Measurements from ENCODE around the gene C1orf159. TPM values are rescaled to one million over a fixed set of nuclear protein-coding genes. Genes with fewer than 3 reads are reported as not detected.

C1orf159 gene
- total RNA-seq, 2 experiments from 2014 or later = 24.5 to 26.8 TPM

DNA sequence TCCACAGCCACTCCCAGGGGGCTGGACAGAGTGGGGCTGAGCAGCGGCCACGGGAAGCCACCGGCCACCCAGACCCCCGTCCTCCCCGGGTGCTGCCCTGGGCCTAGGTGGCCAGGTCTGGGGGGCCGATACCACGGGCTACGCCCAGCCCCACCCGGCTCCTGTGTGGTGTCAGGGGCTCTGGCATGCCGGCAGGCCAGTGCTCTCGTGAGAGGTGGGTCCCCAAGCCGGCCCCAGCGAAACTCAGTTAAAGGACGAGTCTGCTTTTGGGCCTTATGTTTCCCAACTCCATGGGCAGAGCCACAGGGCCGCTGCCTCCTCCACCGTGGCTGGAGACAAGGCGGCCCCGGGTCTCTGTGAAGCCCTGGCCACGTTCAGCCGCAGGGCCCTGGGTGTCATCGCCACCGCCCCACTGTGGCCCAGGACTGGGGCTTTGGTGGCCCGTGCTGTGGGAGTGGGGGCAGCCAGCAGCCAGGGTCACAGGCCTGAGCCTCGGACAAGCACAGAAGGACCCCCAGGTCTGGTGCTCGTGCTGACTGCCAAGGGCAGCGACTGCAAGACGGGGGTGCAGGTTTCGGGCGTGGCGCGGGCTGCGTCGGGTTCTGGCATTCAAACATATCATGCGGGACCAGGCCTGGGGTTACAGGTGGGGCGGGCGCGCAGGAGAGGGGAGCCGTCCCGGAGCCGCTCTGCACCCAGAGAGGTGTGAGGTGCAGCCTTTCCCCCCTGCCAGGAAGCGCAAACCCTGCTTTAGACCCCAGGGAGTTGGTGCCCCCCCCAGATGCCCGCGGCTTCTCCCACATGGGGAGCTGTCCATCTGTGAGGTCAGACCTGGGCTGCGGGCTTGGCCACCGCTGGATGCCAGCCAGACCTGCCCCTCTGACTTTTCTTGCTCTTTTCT, 11.9 kb upstream of the C1orf159 start:
- H3K9me3 Mint-ChIP-seq (ENCODE audit: insufficient read depth) = peaks cover 3% of the 10 kb centered on the region
- H3K4me3 Mint-ChIP-seq = no peak overlapping the region
- ChIA-PET POLR2A (no interaction called here), CTCF (no interaction called here)
- H3K36me3 Mint-ChIP-seq (ENCODE audit: low read depth) = no peaks in the 10 kb centered on the region
- ATAC-seq (no peak), DNase-seq (no peak)
- peaks cover 13% of the 10 kb centered on the region for H3K4me1 Mint-ChIP-seq (ENCODE audit: low read depth)
- no peak overlapping the region for H3K27ac Mint-ChIP-seq
- H3K27me3 Mint-ChIP-seq (ENCODE audit: low read depth) = peaks cover 3% of the 10 kb centered on the region

DNA sequence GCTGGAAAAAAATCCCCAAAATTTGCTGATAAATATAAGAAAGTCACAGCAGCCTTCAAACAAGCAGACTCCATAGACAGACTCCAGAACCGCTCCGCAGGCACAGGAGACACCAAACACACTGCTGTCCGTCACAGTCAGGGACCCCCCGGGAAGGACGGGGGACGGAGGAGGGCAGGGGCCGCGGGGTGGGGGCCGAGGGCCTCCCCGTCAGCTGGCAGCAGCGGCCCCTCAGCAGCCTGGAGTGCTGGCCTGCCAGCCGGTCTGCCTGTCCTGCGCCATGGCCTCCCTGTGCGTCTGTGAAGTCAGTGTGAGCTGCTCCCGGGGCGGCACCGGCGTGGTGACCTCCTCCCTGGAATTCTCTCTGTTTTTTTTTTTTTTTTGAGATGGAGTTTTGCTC, 10.1 kb upstream of the C1orf159 start:
- H3K4me1 Mint-ChIP-seq (ENCODE audit: low read depth) = peaks cover 16% of the 10 kb centered on the region
- no peak overlapping the region for H3K27ac Mint-ChIP-seq
- H3K9me3 Mint-ChIP-seq (ENCODE audit: insufficient read depth) = peaks cover 3% of the 10 kb centered on the region
- peaks cover under 1% of the 10 kb centered on the region for H3K27me3 Mint-ChIP-seq (ENCODE audit: low read depth)
- no peak overlapping the region for H3K4me3 Mint-ChIP-seq
- DNase-seq (no peak), ATAC-seq (no peak)
- ChIA-PET CTCF (interaction anchor here (1.2 kb wide), 1 partner anchor 90 kb away, joined by 3 read pairs; no protein-coding TSS in a partner anchor), POLR2A (no interaction called here)
- H3K36me3 Mint-ChIP-seq (ENCODE audit: low read depth) = no peaks in the 10 kb centered on the region

DNA sequence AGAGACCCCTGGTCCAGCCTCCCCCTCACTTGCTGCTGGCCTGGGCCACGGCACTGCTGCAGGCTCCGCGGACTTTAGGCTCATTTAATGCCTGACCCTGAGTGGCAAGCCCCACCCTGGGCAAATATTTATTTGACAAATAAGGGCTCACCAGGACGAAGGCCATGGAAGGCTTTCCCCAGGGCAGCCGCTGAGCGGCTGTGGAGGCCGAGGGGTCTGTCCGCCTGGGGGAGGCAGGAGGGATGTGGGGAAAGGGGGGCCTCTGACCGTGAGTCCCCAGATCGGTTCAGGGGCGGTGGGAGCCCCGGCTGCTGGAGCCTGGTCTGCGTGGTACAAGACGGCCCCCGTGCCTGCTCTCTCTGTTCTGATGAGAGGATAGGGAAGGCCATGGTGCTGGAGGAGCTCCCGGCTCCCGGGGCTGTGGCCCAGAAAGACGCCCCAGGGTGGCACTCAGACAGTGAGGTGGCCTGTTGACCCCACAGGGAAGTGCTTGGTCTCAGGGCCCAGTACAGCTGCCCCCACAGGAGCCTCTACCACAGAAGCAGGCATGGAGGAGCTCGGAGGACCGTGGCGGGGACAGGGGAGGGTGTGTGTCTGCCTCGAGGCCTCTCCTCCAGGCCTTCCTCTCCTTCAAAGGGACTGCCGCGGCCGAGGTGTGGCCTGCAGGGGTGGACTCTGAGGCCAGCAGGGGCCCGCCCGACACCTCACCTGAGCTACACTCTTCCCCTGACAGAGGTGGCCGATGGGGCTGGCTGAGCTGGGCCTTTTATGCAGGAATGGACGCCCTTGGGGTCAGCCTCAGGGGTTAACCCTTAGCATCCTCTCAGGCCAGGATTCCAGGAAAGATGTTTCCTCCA, 9.1 kb upstream of the C1orf159 start:
- Mint-ChIP-seq H3K27ac (no peak overlapping the region), H3K27me3 (ENCODE audit: low read depth) (no peaks in the 10 kb centered on the region), H3K4me1 (ENCODE audit: low read depth) (peaks cover 16% of the 10 kb centered on the region), H3K36me3 (ENCODE audit: low read depth) (no peaks in the 10 kb centered on the region), H3K4me3 (no peak overlapping the region), H3K9me3 (ENCODE audit: insufficient read depth) (peaks cover 3% of the 10 kb centered on the region)
- ChIA-PET CTCF (interaction anchor here (1.1 to 1.2 kb wide), 2 partner anchors 91 to 106 kb away, joined by 3 read pairs; no protein-coding TSS in a partner anchor), POLR2A (interaction anchor here (1.4 kb wide), 1 partner anchor 126 kb away, joined by 3 read pairs; no protein-coding TSS in a partner anchor)
- ATAC-seq (no peak), DNase-seq (no peak)

DNA sequence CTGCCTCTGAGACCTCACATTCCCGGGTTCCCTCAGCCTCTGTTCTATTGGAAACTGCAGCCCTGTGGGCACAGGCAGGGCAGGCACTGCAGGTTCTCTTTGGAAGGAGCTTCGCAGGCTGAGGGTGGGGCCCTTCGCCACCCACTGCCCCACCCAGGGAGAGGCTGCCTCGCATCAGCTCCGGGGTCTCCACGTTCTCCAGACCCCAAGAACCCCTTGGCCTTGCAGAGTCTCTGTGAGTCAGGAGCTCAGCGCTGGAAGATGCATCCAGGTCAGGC, 8.6 kb upstream of the C1orf159 start:
- Mint-ChIP-seq H3K4me1 (ENCODE audit: low read depth) (peaks cover 16% of the 10 kb centered on the region), H3K27me3 (ENCODE audit: low read depth) (no peaks in the 10 kb centered on the region), H3K36me3 (ENCODE audit: low read depth) (no peaks in the 10 kb centered on the region), H3K9me3 (ENCODE audit: insufficient read depth) (peaks cover 3% of the 10 kb centered on the region), H3K4me3 (no peak overlapping the region), H3K27ac (no peak overlapping the region)
- ATAC-seq (no peak), DNase-seq (no peak)
- CTCF ChIA-PET = interaction anchor here (1.1 kb wide), 1 partner anchor 107 kb away, joined by 3 read pairs; no protein-coding TSS in a partner anchor
- POLR2A ChIA-PET = interaction anchor here (1.4 kb wide), 1 partner anchor 126 kb away, joined by 3 read pairs; no protein-coding TSS in a partner anchor

DNA sequence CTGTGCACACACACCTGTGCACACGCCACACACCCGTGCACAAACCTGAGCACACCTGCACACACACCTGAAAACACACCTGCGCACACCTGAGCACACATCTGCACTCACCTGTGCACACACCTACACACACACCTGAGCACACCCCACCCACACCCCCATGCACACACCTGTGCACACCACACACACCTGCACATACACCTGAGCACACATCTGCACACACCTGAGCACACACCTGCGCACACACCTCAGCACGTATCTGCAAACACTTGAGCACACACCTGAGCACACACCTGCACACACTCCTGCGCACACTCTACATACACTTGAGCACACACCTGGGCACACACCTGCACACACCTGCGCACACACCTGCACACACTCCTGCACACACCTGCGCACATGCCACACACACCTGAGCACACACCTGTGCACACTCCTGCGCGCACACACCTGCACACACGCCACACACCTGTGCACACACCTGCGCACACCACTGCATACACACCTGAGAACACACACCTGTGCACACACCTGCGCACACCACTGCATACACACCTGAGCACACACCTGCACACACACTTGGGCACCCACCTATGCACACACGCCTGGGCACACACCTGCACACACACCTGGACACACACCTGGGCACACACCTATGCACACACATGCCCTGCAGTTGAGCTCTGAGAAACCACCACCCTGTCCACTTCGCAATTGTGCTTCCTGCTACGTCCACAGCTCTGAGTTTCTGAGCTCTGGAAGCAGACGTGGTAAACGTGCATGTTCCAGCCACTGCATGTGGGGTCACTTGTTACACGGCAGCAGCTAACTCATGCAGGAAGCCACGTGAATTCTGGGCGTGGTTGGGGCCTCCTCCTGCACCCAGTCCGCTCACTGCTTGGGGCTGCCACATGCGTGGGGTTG, 8.0 kb upstream of the C1orf159 start:
- Mint-ChIP-seq H3K27ac (peak overlapping the region; percentile 20), H3K36me3 (ENCODE audit: low read depth) (no peaks in the 10 kb centered on the region), H3K9me3 (ENCODE audit: insufficient read depth) (peaks cover 3% of the 10 kb centered on the region), H3K4me1 (ENCODE audit: low read depth) (peaks cover 16% of the 10 kb centered on the region), H3K27me3 (ENCODE audit: low read depth) (peaks cover 5% of the 10 kb centered on the region), H3K4me3 (no peak overlapping the region)
- CTCF ChIA-PET = interaction anchor here (1.1 to 3.9 kb wide), 10 partner anchors 13 to 248 kb away, joined by 3 to 61 read pairs (median 11); no protein-coding TSS in a partner anchor
- ATAC-seq (no peak), DNase-seq (no peak)
- POLR2A ChIA-PET = interaction anchor here (1.4 kb wide), 1 partner anchor 127 kb away, joined by 3 read pairs; no protein-coding TSS in a partner anchor

DNA sequence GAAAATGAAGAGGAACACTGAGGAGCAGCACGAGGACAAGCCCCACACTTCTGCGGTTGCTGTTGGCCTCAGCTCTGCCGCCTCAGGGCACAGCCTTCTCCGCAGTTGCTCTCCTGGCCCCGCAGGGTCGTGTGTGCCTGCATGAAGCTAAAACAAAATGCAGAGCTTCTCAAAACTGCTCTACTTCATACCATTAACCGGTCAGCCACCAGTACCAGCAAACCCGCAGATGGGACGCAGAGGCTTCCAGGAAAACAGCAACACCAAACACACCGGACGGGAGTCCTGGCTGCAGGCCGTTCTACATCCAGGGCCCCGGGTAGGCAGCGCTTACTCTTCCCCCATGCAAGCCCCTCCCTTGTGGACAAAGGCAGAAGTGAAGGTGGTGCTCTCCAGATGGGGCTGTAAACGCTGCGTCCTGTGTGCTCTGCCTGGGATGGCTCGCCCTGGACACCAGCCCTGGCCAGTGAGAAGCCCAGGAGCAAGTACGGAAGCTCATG, 7.1 kb upstream of the C1orf159 start:
- POLR2A ChIA-PET = interaction anchor here (1.0 to 1.5 kb wide), 7 partner anchors 14 to 490 kb away, joined by 3 to 5 read pairs (median 3); no protein-coding TSS in a partner anchor
- H3K27me3 Mint-ChIP-seq (ENCODE audit: low read depth) = peaks cover 6% of the 10 kb centered on the region
- peaks cover 3% of the 10 kb centered on the region for H3K9me3 Mint-ChIP-seq (ENCODE audit: insufficient read depth)
- ATAC-seq = no peak
- H3K4me3 Mint-ChIP-seq = no peak overlapping the region
- no peaks in the 10 kb centered on the region for H3K36me3 Mint-ChIP-seq (ENCODE audit: low read depth)
- no peak overlapping the region for H3K27ac Mint-ChIP-seq
- CTCF ChIA-PET = interaction anchor here (0.6 to 3.9 kb wide), 45 partner anchors 8 to 249 kb away, joined by 3 to 61 read pairs (median 5); partner anchors contain the start of genes B3GALT6, ISG15, SDF4 and TNFRSF4
- peaks cover 16% of the 10 kb centered on the region for H3K4me1 Mint-ChIP-seq (ENCODE audit: low read depth)
- DNase-seq = no peak

DNA sequence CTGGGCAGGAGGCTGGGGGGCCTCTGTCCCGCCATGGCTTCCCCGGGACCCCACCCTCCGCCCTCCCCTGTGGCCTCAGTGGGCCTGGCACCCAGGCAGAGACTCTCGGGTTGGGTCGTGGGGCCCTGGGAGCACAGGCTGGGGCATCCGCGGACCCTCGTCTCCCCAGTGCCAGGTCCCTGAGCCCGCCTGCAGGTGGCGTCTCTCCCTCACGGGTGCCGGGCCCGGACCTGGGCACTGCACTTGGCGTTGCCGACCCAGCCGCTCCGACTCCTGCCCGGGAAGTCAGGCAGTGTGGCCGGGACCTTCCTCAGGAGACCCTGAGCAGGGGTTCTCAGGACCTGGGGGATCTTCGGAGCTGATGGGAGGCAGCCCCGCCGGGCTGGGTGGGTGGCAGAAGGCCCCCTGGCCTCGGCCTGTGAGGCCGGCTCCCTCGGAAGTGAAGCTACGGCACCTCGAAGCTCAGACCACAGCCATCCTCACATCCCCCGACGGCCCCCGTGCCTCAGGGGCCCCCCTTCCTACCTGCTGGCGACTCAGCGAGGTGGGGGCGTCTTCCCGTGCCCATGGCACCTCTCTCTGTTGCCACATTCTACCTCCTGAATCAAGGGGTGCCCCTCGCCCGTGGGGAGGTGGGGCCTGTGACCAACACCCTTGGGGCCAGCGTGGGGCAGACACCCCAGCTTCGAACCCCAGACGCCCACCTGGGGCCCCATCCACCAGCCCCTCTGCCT, 6.4 kb upstream of the C1orf159 start:
- POLR2A ChIA-PET = interaction anchor here (0.9 to 1.5 kb wide), 8 partner anchors 14 to 491 kb away, joined by 3 to 5 read pairs (median 3); no protein-coding TSS in a partner anchor
- Mint-ChIP-seq H3K4me3 (no peak overlapping the region), H3K27me3 (ENCODE audit: low read depth) (peaks cover 6% of the 10 kb centered on the region)

DNA sequence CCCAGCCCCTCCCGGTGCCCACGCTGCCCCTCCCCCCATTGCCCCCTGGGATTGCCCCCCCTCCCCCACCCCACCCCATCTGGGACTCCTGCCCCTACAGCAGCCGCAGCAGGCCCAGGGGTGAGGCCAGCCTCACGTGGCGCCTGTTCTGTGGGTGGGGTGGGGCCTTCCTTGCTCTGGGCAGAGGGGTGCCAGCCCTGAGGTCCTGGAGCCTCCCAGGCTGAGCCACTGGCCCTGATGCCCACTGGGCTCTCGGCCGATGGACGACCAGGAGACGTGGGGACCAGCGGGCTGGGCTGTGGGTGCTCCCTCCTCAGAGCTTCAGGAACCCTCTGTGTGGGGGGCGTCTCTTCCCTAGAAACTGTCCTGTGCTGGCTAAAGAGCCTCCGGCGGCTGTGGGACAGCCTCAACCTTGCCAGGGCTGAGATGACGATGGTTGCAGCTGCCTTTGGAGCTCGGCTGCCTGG, 5.8 kb upstream of the C1orf159 start:
- no peaks in the 10 kb centered on the region for H3K36me3 Mint-ChIP-seq (ENCODE audit: low read depth)
- H3K4me3 Mint-ChIP-seq = no peak overlapping the region
- H3K4me1 Mint-ChIP-seq (ENCODE audit: low read depth) = peaks cover 21% of the 10 kb centered on the region
- no peak for ATAC-seq
- no peak overlapping the region for H3K27ac Mint-ChIP-seq
- H3K9me3 Mint-ChIP-seq (ENCODE audit: insufficient read depth) = peaks cover 3% of the 10 kb centered on the region
- ChIA-PET POLR2A (interaction anchor here (0.9 to 1.3 kb wide), 5 partner anchors 109 to 492 kb away, joined by 3 to 5 read pairs (median 3); no protein-coding TSS in a partner anchor), CTCF (interaction anchor here (0.6 to 3.9 kb wide), 29 partner anchors 9 to 427 kb away, joined by 3 to 61 read pairs (median 7); partner anchors contain the start of genes B3GALT6, ISG15 and SDF4)
- H3K27me3 Mint-ChIP-seq (ENCODE audit: low read depth) = peaks cover 6% of the 10 kb centered on the region
- DNase-seq = no peak

More for the DNA sequence above, 6.4 kb upstream of the C1orf159 start:
- Mint-ChIP-seq H3K36me3 (ENCODE audit: low read depth) (no peaks in the 10 kb centered on the region), H3K27ac (no peak overlapping the region), H3K4me1 (ENCODE audit: low read depth) (peaks cover 19% of the 10 kb centered on the region), H3K9me3 (ENCODE audit: insufficient read depth) (peaks cover 3% of the 10 kb centered on the region)
- ATAC-seq = peak; percentile 97
- DNase-seq = peak; percentile 87
- CTCF ChIA-PET = interaction anchor here (0.6 to 3.9 kb wide), 52 partner anchors 9 to 463 kb away, joined by 3 to 61 read pairs (median 5); partner anchors contain the start of genes B3GALT6, ISG15, SDF4 and TNFRSF4

DNA sequence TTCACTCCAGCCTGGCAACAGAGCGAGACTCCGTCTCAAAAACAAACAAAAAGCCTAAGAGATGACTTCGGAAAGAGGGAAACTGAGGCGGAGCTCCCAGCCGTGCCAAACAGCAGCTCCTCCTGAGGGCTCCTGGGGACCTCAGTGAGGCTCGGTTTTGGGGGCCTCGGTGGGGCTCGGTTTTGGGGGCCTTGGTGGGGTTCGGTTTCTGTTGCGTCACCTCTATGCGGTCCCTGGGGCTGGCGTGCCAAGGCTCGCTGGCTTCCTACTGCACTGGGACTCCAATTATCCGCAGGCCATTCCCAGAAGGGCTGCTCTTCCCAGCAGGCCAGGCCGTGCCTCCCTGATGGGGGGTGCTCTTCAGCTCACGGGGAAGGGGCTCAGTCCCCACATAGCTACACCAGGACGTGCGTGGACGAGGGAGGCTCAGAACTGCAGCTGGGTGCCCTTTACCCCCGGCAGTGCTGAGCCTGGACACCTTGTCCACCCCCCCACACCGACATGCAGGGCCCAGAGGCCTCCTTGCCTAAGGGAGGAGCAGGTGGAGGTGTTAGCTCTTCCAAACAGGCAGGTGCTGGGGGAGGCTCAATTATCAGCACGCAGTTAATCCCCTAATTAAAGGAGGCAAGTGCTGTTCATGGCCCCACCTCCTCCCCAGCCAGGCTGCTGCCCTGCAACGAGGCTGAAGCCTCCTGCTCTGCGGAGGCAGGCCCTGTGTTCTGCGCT, 5.1 kb upstream of the C1orf159 start:
- ATAC-seq = no peak
- H3K36me3 Mint-ChIP-seq (ENCODE audit: low read depth) = no peaks in the 10 kb centered on the region
- POLR2A ChIA-PET = interaction anchor here (1.1 kb wide), 1 partner anchor 144 kb away, joined by 3 read pairs; no protein-coding TSS in a partner anchor
- CTCF ChIA-PET = interaction anchor here (0.6 to 3.9 kb wide), 23 partner anchors 10 to 428 kb away, joined by 3 to 61 read pairs (median 9); partner anchors contain the start of genes B3GALT6 and SDF4
- H3K4me3 Mint-ChIP-seq = no peak overlapping the region
- H3K9me3 Mint-ChIP-seq (ENCODE audit: insufficient read depth) = peaks cover 3% of the 10 kb centered on the region
- peaks cover 21% of the 10 kb centered on the region for H3K4me1 Mint-ChIP-seq (ENCODE audit: low read depth)
- H3K27ac Mint-ChIP-seq = no peak overlapping the region
- peaks cover 6% of the 10 kb centered on the region for H3K27me3 Mint-ChIP-seq (ENCODE audit: low read depth)
- DNase-seq = no peak

Data from activated CD8-positive, alpha-beta T cell treated with anti-CD3 and anti-CD28 coated beads, Interleukin-2, amount 10 ng/mL, durations not matched to agents 7 days and 5 days (primary cell).